Prostate gland (tissue), 2 donors: ENCODE measurements around the gene POC1B. TPM values are rescaled to one million over a fixed set of nuclear protein-coding genes. Genes with fewer than 3 reads are reported as not detected.

Experiments used
- DNase-seq: peaks from one replicate; pipeline ENCODE4 v3.0.0-alpha.2; 2019; ENCODE audit warnings: low spot score
- H3K27ac ChIP-seq, 2 donors: fragments of 200-600 bp; sonication (generic); 2 replicates each; pipeline ENCODE4 v1.5.1; 2017 to 2019
- H3K27me3 ChIP-seq: fragments of 200-600 bp; sonication (generic); replicated peaks from 2 replicates; pipeline ENCODE4 v1.5.1; 2019; ENCODE audit not compliant: insufficient read depth
- H3K36me3 ChIP-seq, 2 donors: fragments of 200-600 bp; sonication (generic); 1 replicate in 1 of 2; 2 replicates in 1 of 2; pipeline versions ENCODE4 v1.5.1 to v1.8.1; 2017 to 2019
- H3K4me1 ChIP-seq: fragments of 200-600 bp; sonication (generic); replicated peaks from 2 replicates; pipeline ENCODE4 v1.5.1; 2019
- H3K4me3 ChIP-seq, 2 donors: fragments of 200-600 bp; sonication (generic); 2 replicates each; pipeline ENCODE4 v1.5.1; 2017 to 2019
- H3K9me3 ChIP-seq: fragments of 200-600 bp; sonication (generic); 2 replicates; pipeline ENCODE4 v1.5.1; 2017
- POLR2A ChIP-seq: fragments of 450-650 bp; IDR thresholded peaks from one replicate; pipeline ENCODE4 v1.6.1; 2016; ENCODE audit warnings: antibody characterized with exemption, mild to moderate bottlenecking
- POLR2AphosphoS5 ChIP-seq: sonication (generic); formaldehyde crosslinking; IDR thresholded peaks from one replicate; pipeline ENCODE4 v1.6.1; 2017; ENCODE audit warnings: antibody characterized with exemption
- WGBS: methylation state at CpG from one replicate; pipeline ENCODE4 v1.1.5; 2018; 5-methylcytosine and 5-hydroxymethylcytosine counted together
- intact Hi-C: fragments of 100-400 bp; cut with DNase I; formaldehyde crosslinking; loops from one replicate; pipeline ENCODE4 v1.14.2; 2022
- total RNA-seq, 2 donors: library from RNA; depleted of rRNA; stranded (reverse); fragments of >200 nt; gene quantifications; one replicate each; pipeline ENCODE4 v1.1.0, GENCODE V29; 2016
- TF ChIP-seq, protein P1 (sequence below), 4 experiments: fragments of 200-600 bp in 2 of 4; fragments of 450-650 bp in 2 of 4; sonication (generic) in 2 of 4; IDR thresholded peaks; 1 replicate in 3 of 4; 2 replicates in 1 of 4; pipeline ENCODE4 v1.5.1; 2016 to 2019; ENCODE audit warnings: antibody characterized with exemption in 4 of 4, mild to moderate bottlenecking in 2 of 4, moderate library complexity in 2 of 4

Gene POC1B
- total RNA-seq, 2 donors from 2014 or later: 11.1 to 15.8 TPM

DNA sequence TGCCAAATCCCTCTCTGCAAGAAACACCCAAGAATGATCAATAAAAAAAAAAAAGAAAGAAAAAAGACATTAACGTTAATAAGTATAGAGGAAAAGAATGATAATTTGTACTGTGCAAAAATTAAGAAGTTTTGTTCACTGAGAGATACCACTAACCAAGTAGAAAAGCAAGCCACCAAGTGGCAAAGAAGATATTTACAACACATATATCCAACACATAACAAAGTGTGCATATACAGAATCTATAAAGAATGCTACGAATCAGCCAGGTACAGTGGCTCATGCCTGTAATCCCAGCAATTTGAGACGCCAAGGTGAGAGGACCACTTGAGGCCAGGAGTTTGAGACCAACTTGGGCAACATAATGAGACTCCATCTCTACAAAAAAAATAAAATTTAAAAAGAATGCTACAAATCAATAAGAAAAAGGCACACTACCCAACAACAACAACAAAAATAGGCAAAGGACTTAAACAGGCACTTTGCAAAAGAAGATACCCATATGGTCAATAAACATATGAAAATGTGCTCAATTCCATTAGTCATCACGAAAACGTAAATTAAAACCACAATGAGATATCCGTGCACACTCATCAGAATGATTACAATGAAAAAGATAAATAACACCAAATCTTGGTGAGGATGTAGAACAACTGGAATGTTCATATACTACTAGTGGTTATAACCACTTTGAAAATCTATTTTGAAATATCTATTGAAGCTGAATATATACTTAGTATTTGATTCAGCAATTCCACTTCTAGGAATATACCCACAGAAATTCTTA lies 21.1 kb downstream of the POC1B start:
- no peaks in the 10 kb centered on the region for H3K36me3 ChIP-seq
- intact Hi-C loops: no loop called here
- DNase-seq: no peak
- TF ChIP-seq, protein P1, sequence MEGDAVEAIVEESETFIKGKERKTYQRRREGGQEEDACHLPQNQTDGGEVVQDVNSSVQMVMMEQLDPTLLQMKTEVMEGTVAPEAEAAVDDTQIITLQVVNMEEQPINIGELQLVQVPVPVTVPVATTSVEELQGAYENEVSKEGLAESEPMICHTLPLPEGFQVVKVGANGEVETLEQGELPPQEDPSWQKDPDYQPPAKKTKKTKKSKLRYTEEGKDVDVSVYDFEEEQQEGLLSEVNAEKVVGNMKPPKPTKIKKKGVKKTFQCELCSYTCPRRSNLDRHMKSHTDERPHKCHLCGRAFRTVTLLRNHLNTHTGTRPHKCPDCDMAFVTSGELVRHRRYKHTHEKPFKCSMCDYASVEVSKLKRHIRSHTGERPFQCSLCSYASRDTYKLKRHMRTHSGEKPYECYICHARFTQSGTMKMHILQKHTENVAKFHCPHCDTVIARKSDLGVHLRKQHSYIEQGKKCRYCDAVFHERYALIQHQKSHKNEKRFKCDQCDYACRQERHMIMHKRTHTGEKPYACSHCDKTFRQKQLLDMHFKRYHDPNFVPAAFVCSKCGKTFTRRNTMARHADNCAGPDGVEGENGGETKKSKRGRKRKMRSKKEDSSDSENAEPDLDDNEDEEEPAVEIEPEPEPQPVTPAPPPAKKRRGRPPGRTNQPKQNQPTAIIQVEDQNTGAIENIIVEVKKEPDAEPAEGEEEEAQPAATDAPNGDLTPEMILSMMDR (IDR thresholded peaks at IDR 0.05): no peak
- TF ChIP-seq POLR2A: no peak
- TF ChIP-seq POLR2AphosphoS5: no peak
- H3K9me3 ChIP-seq: no peaks in the 10 kb centered on the region
- H3K4me3 ChIP-seq: no peak overlapping the region
- WGBS: 94% methylated on average over 6 of the region's 6 CpGs
- no peak overlapping the region for H3K27ac ChIP-seq
- H3K4me1 ChIP-seq: no peaks in the 10 kb centered on the region
- no peaks in the 10 kb centered on the region for H3K27me3 ChIP-seq

DNA sequence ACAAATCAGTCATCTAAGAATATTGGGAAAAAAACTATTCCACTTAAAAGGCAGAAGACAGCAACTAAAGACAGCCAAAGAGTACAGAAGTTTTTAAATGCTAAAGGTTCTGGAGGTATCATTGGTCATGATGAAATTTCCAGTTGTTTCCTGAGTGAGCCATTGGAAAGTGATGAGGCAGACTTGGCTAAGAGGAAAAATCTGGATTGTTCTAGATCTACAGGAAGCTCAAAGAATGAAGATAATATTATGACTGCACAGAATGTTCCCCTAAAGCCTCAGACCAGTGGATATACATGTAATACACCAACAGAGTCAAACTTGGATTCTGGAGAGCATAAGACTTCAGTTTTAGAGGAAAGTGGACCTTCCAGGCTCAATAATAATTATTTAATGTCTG lies 24.1 kb downstream of the POC1B start:
- Histone ChIP-seq H3K9me3 (no peaks in the 10 kb centered on the region), H3K4me1 (no peaks in the 10 kb centered on the region), H3K36me3 (no peaks in the 10 kb centered on the region), H3K4me3 (no peak overlapping the region), H3K27me3 (no peaks in the 10 kb centered on the region), H3K27ac (no peak overlapping the region)
- DNase-seq: no peak
- intact Hi-C loops: no loop called here
- TF ChIP-seq, protein P1 (IDR thresholded peaks at IDR 0.05): no peak
- TF ChIP-seq POLR2A (no peak), POLR2AphosphoS5 (no peak)

DNA sequence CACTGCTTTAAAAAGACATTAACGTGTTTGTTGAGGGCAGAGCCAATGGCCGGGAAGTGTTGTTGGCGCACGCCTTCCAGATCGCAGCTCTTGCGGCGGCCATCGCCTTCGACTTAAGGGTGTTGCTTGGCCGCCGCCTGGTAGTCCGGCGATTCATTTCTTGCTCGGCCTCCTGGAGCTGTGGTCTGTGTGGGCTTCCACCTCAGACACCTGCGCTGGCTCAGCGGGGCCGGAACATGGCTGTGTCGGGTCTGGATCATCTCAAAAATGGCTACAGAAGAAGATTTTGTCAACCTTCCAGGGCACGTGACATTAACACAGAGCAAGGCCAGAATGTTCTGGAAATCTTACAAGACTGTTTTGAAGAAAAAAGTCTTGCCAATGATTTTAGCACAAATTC lies 26.0 kb downstream of the POC1B start:
- no peaks in the 10 kb centered on the region for H3K9me3 ChIP-seq
- no peak overlapping the region for H3K4me3 ChIP-seq
- no peaks in the 10 kb centered on the region for H3K27me3 ChIP-seq
- H3K36me3 ChIP-seq: no peaks in the 10 kb centered on the region
- WGBS: 96% methylated on average over 19 of the region's 19 CpGs
- TF ChIP-seq POLR2A: no peak
- no peak for TF ChIP-seq POLR2AphosphoS5
- TF ChIP-seq, protein P1 (IDR thresholded peaks at IDR 0.05): no peak
- no peak overlapping the region for H3K27ac ChIP-seq
- DNase-seq: no peak
- H3K4me1 ChIP-seq: no peaks in the 10 kb centered on the region
- intact Hi-C loops: no loop called here

DNA sequence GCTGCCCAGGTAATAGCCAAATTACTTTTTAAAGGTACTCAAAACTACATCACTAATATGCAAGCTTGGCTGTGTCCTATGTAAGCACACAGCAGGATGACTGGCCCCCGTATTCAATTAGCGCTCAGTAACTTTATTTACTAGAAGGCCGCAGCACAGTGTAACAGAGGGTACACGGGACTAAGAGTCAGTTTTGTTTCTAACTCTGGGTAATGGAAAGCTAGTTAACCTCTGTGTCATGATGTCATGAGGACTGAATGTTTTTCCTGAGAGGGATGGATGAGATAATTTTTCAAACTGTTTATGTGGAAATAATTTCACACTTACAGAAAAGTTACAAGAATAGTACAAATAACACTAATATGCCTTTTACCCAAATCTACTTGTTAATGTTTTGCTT lies 28.4 kb downstream of the POC1B start:
- H3K27me3 ChIP-seq: no peaks in the 10 kb centered on the region
- H3K4me3 ChIP-seq: no peak overlapping the region
- H3K9me3 ChIP-seq: no peaks in the 10 kb centered on the region
- DNase-seq: no peak
- H3K27ac ChIP-seq: no peak overlapping the region
- 78% methylated on average over 4 of the region's 4 CpGs for WGBS
- H3K4me1 ChIP-seq: no peaks in the 10 kb centered on the region
- no peaks in the 10 kb centered on the region for H3K36me3 ChIP-seq
- TF ChIP-seq POLR2AphosphoS5 (no peak), POLR2A (no peak)
- TF ChIP-seq, protein P1 (IDR thresholded peaks at IDR 0.05): no peak
- intact Hi-C loops: no loop called here

DNA sequence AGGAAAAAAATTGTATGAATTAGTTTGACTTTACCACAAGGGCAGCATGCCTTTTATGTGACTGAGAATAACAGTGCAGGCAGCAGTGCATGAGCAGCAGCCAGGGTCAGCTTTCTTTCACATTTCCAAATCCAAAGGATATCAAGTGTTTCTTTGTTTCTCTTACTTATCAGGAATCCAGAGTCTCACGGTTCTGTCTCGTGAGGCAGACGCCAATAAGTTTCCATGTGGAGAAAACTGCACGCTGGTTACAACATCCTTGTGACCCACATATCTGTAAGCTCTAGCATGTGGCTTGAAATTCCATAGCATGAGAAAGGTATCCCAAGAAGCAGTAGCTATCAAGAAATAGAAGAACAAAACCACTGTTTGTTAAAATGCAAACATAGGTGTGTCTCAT lies 28.8 kb downstream of the POC1B start:
- Histone ChIP-seq H3K4me1 (no peaks in the 10 kb centered on the region), H3K27ac (no peak overlapping the region), H3K9me3 (no peaks in the 10 kb centered on the region), H3K36me3 (no peaks in the 10 kb centered on the region), H3K4me3 (no peak overlapping the region), H3K27me3 (no peaks in the 10 kb centered on the region)
- TF ChIP-seq POLR2AphosphoS5 (no peak), POLR2A (no peak)
- TF ChIP-seq, protein P1 (IDR thresholded peaks at IDR 0.05): no peak
- WGBS: 70% methylated on average over 4 of the region's 4 CpGs
- intact Hi-C loops: no loop called here
- no peak for DNase-seq
